ENCODE results near the gene IFNA13.
A peak's percentile ranks its signal among the peaks of the same experiment; 100 is the strongest.
"Not testable (repeated sequence)": the region's sequence is repeated elsewhere in the genome, so short reads cannot be mapped to it uniquely, and the experiment has no call there.

IFNA13 gene

GRCh38 chr9:21367957-21368356, at the start of gene IFNA13:
TSS of gene IFNA13 (minus strand) at chr9:21368057. CDS start at chr9:21368010, 47 bp downstream.
- DNase-seq, result no peak

- no peak for DNase-seq
Measured at GRCh38 chr9:21415493-21416267, 47.8 kb upstream of the IFNA13 start.

DNA sequence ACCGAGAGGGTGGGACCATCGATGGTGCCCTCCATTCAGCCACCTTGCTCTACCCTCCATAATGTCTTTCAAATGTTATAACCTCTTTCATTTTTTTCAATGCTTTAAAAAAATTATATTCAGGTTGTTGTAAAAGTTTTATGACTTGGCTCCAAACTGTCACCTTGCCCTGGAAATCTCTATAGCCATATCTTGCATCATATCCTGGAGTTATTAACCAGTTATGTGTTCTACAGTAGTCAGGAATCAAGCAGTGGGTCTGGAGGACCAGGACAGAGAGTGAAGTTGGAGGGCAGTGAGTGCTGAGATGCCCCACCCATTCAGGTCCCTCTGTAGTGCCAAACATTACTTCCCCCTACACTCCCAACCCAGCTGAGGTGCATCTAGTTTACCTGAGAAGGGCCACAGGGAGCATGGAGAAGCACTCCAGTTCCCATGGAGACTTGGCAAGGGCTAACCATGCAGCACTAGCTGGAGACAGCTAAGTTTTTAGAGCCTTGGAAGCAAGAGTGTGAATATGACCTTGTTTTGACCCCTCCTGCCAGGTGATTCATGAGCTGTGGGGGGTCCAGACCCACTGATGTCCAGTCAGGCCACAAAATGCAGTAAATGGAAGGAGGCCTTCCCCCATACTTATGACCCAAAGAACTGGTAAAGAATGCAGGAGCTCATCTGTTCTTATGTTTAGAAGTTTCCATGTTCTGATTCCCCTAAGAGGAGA, 46.5 kb upstream of the IFNA13 start:
- DNase-seq, result no peak

GRCh38 chr9:21413624-21414023, 45.8 kb upstream of the IFNA13 start:
- no peak for DNase-seq

DNA sequence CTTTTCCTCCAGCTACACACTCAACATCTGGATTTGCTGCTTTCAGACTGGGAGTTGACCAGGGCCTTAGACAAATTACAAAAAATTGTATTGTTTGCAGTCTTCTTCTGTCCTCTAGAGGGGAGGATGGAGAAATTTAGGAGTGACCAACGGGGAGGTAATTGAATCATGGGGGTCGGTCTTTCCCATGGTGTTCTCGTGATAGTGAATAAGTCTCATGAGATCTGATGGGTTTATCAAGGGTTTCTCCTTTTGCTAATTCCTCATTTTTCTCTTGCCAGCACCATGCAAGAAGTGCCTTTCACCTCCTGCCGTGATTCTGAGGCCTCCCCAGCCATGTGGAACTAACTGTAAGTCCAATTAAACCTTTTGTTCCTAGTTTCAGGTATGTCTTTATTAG, 45.3 kb upstream of the IFNA13 start:
- DNase-seq, result no peak

DNA sequence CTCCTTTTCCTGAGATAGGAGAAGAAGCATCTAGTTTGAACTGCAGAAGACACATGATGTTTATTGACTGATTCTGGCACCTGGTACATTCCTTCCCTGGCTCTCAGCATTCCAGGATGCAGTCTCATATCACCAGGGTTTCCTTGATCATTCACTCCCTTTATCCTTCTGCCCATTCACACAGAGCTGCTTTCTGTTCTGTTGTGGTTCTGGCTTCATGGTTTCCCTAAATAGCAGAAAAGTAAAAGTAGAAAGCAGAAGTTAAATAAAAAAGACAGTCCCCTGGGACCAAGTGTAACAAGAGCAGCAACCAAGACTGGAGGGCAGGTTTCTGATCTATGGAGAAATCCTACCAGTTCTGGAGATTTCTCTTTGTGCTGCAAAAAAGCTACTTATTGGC, 44.2 kb upstream of the IFNA13 start:
- no peak for DNase-seq

- DNase-seq, result no peak
Measured at GRCh38 chr9:21408817-21409216, 41.0 kb upstream of the IFNA13 start, which contains the start of gene IFNA8. TSS of gene IFNA8 (plus strand) at chr9:21409117. CDS start at chr9:21409177, 60 bp downstream.

DNA sequence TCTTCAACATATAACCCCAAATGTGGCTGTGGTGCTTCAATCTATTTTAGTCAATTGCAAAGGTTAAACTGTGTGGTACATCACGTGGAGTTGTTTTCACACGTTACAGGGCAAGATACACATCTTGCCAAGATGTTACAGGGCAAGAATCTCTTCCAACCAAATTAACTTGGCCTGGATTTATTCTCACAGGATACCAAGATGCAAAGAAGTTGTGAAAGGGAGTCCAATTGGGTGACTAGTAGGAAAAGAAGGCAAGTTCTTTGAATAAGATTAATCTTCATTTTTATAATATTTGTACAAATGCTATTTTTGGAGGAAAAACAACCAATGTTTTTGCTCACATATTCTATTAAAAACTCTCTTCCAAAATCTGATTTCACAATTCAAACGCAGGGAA, 36.3 kb upstream of the IFNA13 start:
- DNase-seq, result no peak

DNA sequence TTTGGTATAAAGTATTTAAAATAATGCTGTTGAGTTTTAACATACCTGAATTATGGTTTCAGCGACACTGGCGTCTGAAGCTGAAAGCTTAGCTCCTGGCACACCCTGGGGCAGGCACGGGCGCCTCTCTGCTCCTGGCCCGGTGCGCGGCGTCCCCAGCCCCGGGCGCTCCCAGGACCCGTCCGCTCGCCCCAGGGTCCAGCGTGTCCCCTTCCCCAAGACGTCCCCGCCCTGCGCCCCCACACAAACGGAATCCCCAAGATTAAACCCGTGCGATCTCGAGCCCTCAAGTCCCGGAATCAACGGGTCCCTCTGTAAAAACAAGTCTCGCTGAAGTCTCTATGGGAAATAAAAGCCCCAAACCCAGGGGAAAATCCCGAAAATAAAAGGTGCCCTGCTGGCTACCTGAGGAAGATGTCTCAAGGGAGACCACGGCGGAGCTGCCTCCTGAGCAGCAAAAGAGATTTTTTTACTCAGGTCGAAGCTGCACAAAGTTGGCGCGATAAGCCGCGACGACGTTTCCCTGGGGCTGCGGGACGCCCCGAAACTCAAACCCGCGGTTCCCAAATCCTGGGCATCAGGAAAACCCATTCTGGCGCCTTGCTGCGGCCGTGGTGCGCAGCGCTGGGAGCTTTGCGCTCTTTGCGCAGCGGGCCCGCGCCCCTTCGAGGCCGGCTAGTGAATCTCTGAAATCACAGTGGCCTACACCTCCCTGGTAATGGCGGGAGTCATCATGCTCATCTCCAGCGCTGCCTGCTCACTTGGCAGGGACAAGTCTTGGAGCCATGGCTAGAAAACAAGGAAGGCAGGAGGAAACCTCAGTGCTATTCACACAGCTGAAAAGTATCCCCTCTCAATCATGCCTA, 34.8 kb upstream of the IFNA13 start:
- DNase-seq, result peak; percentile 24

DNA sequence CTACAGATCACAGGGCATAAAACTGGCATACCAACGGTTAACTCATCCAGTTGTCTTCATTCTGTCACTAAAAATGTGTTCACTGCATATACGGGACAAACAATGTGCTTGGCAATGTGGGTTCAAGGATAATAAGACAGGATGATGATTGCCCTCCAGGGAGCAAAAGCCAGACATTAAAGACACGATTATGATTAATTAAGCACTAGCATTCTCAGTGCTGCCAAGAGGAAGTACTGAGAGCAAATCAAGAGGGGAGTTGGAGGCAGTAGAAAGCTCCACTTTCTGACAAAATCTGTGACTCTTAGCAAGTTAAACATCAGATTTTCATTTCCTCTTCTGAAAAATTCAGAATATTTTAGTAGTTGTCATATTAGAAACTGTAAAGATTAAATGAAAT, 32.1 kb upstream of the IFNA13 start:
- no peak for DNase-seq

DNA sequence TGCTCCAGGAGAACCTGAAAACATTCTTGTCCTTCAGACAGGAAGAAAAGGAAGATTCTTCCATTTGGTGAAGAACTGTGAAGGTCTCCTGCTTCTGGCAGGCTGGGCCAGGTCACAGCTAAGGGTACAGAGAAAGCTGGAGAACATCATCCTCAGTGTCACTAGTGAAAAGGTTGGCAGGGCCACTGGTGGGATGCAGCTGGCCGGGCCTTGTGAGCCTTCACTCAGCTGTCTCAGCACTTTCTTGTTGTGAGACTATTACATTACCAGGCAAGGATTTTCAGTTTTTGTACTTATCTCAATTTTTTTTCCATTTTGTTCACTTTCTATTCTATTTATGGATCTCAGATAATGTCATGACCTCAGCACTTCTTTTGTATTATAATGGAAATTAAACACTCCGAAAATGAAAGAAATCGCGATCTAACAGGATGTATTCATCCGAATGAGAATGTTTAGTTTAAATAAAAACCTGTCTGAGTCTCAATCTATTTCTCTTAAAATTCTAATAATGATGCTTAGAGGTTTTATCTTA, 31.2 kb upstream of the IFNA13 start:
- no peak for DNase-seq

DNA sequence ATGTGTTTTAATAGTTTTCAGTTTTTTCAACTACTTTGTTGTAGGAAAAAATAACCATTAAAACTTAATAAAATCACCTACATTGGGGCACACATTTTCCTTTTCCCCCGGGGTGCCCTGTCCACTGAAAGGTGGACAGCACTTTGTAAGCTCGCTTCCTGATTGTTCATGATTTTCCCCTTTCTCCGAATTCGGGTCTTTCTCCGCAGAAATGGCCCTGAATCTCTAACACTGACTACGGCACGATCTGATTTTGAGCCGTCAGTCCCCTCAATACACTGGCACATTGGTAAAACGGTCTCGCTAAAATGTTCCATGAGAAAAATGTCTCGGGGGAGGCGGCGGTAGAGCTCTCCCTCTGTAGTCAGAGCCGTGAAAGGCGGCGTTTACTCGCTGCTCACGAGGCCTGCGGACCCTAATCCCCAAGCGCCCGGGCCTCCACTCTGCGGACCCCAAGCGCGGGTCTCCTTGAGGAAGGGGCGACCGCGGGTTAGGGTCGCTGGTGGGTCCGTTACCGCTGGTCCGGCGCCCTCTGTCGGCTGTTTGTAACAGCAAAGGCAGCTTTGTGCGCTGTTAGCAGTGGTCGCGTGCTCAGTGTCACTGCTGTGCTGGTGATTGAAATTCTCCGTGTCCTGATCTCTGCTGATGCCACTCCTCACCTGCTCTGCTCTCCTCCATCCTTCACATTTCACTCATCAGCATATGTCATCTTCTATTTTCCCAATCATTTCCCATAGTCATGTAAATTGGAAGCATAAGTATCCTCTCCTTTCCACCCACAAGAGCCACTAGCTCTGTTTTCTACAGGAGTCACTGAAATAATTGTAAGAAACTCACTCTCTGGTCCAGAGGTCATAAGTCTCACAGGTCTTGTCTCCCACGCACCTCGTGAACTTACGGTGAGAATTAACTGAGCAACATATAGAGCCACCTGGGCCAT, 28.2 kb upstream of the IFNA13 start:
- DNase-seq, result peak; percentile 18

DNA sequence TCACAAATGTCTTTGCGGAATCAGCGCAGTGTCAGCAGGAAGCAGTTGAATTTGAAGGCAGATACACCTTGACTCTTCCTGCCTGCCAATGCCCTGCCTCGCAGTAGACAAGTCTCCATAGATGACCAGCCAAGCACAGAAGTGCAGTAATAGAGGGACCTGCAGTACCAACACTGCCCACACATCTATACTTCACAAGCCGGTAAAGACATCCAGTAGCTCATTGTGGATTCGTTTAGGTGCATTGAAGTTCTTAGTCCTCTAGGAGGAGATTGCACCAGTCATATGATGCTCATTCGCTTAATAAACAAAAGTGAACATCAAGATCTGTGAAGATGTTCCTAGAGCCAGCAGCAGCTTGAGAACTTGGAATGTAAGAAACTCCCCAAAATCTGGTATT, 24.4 kb upstream of the IFNA13 start:
- peak; percentile 8 for DNase-seq

DNA sequence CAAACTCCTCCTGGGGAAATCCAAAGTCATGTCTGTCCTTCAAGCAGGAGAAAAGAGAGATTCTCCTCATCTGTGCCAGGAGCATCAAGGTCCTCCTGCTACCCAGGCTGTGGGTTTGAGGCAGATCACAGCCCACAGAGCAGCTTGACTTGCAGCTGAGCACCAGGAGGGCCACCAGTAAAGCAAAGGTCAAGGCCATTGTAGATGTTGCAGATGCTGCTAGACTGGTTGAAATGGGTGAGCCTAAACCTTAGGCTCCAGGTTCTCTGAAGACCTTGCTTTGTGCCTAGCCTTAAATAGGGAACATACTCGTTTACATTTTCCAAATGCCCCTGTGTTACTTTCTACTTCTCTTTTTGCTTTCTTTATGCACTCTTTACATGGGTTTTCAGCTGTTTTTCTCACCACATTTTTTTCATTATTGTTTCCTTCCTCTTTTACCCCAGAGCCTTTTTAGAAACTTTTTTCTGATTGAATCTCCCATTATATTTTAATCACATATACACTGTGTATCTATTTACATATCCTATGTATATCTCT, 17.3 kb upstream of the IFNA13 start, which contains the start of gene IFNA2:
Gene IFNA2, minus strand, starts transcription at position 268 of the 540 bp plus-strand sequence. Its CDS starts 69 bp downstream, at position 199.
- no peak for DNase-seq

DNA sequence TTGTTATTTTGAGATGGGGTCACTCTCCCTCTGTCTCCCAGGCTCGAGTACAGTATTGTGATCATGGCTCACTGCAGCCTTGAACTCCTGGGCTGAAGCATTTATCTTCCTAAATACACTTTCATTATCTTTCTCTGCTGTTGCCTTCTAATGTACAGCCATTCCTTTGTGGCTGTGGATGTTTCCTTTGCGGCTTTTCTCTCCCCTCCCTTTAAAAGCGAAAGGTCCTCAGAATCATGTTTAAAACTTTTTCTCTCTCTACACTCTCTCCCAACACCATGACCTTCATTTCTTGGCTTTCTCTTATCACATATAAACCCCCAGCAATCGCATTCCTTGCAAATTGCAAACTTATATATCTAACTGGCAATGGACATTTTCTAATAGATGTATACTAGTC, 15.8 kb upstream of the IFNA13 start:
- no peak for DNase-seq

GRCh38 chr9:21381448-21382339, 13.8 kb upstream of the IFNA13 start:
- DNase-seq, result no peak

- DNase-seq, result not testable (repeated sequence)
Measured at GRCh38 chr9:21371467-21371866, 3.6 kb upstream of the IFNA13 start.

GRCh38 chr9:21367169-21367568, 688 bp downstream of the IFNA13 start:
- DNase-seq, result not testable (repeated sequence)

DNA sequence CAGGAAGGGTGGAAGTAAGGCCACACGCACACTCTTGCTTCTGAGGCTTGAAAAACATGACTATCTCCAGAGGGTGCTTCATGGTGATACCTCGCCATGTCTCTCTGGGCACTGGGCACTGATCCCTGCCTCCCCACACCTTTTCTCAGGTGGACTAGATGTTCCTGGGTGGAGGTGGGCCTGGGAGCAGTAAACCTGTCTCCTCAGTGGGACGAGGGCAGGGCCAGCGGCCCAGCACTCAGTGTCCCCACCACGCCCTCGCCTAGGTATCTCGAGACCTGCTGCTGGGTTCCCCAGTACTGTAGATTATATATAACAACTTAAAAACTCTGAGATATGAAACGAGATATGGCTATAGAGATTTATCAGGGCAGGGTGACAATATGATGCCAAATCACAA, 5.6 kb downstream of the IFNA13 start:
- no peak for DNase-seq
